ENCODE measurements around the gene MTCL1. TPM values are rescaled to one million over a fixed set of nuclear protein-coding genes. Genes with fewer than 3 reads are reported as not detected.

Gene MTCL1
- total RNA-seq, 1 experiment from 2014 or later: 9.8 TPM

- no peaks in the 10 kb centered on the region for H3K9me3 ChIP-seq (replicated peaks)
- no peaks in the 10 kb centered on the region for H3K36me3 ChIP-seq
These were observed 31.8 kb upstream of the MTCL1 start for GRCh38 chr18:8673256-8674209.

GRCh38 chr18:8675057-8675456, 30.3 kb upstream of the MTCL1 start:
- no peak for DNase-seq
- H3K4me1 ChIP-seq: no peaks in the 10 kb centered on the region
- H3K27me3 ChIP-seq: no peaks in the 10 kb centered on the region

More at GRCh38 chr18:8673256-8674209, 31.8 kb upstream of the MTCL1 start:
- Histone ChIP-seq H3K27me3 (no peaks in the 10 kb centered on the region), H3K4me1 (no peaks in the 10 kb centered on the region), H3K4me3 (no peak overlapping the region), H3K27ac (no peak overlapping the region)
- DNase-seq: no peak

GRCh38 chr18:8681196-8681595, 24.2 kb upstream of the MTCL1 start:
- Histone ChIP-seq H3K27me3 (no peaks in the 10 kb centered on the region), H3K4me3 (no peak overlapping the region), H3K9me3 (replicated peaks) (no peaks in the 10 kb centered on the region), H3K4me1 (no peaks in the 10 kb centered on the region), H3K27ac (no peak overlapping the region), H3K36me3 (no peaks in the 10 kb centered on the region)
- DNase-seq: no peak

More at GRCh38 chr18:8675057-8675456, 30.3 kb upstream of the MTCL1 start:
- H3K27ac ChIP-seq: no peak overlapping the region
- no peak overlapping the region for H3K4me3 ChIP-seq
- H3K9me3 ChIP-seq (replicated peaks): no peaks in the 10 kb centered on the region
- no peaks in the 10 kb centered on the region for H3K36me3 ChIP-seq

- DNase-seq: no peak
- Histone ChIP-seq H3K9me3 (replicated peaks) (no peaks in the 10 kb centered on the region), H3K27ac (no peak overlapping the region), H3K4me3 (no peak overlapping the region), H3K27me3 (no peaks in the 10 kb centered on the region), H3K4me1 (no peaks in the 10 kb centered on the region), H3K36me3 (no peaks in the 10 kb centered on the region)
These were observed 20.8 kb upstream of the MTCL1 start for GRCh38 chr18:8684577-8684976.

GRCh38 chr18:8685141-8685913, 20.0 kb upstream of the MTCL1 start:
- no peaks in the 10 kb centered on the region for H3K4me1 ChIP-seq
- no peaks in the 10 kb centered on the region for H3K36me3 ChIP-seq
- peak overlapping the region; percentile 36; the same call in 1 of the 2 replicates for H3K4me3 ChIP-seq
- H3K9me3 ChIP-seq (replicated peaks): no peaks in the 10 kb centered on the region
- peak; percentile 19 to 53 for DNase-seq
- no peak overlapping the region for H3K27ac ChIP-seq
- no peaks in the 10 kb centered on the region for H3K27me3 ChIP-seq

GRCh38 chr18:8685914-8686216, 19.5 kb upstream of the MTCL1 start:
- H3K36me3 ChIP-seq: no peaks in the 10 kb centered on the region
- no peak overlapping the region for H3K4me3 ChIP-seq
- H3K4me1 ChIP-seq: no peaks in the 10 kb centered on the region
- no peak for DNase-seq
- no peaks in the 10 kb centered on the region for H3K27me3 ChIP-seq
- no peak overlapping the region for H3K27ac ChIP-seq
- no peaks in the 10 kb centered on the region for H3K9me3 ChIP-seq (replicated peaks)

- H3K27ac ChIP-seq: no peak overlapping the region
- no peak for DNase-seq
- no peaks in the 10 kb centered on the region for H3K27me3 ChIP-seq
- no peaks in the 10 kb centered on the region for H3K4me1 ChIP-seq
- no peaks in the 10 kb centered on the region for H3K9me3 ChIP-seq (replicated peaks)
- no peaks in the 10 kb centered on the region for H3K36me3 ChIP-seq
- no peak overlapping the region for H3K4me3 ChIP-seq
These were observed 18.7 kb upstream of the MTCL1 start for GRCh38 chr18:8686611-8687010.

GRCh38 chr18:8688216-8688800, 17.0 kb upstream of the MTCL1 start:
- no peak overlapping the region for H3K4me3 ChIP-seq
- no peak overlapping the region for H3K27ac ChIP-seq
- DNase-seq: no peak
- no peaks in the 10 kb centered on the region for H3K4me1 ChIP-seq
- no peaks in the 10 kb centered on the region for H3K27me3 ChIP-seq
- no peaks in the 10 kb centered on the region for H3K36me3 ChIP-seq
- no peaks in the 10 kb centered on the region for H3K9me3 ChIP-seq (replicated peaks)

- no peak for DNase-seq
- no peak overlapping the region for H3K4me3 ChIP-seq
- H3K9me3 ChIP-seq (replicated peaks): no peaks in the 10 kb centered on the region
- H3K36me3 ChIP-seq: no peaks in the 10 kb centered on the region
- no peaks in the 10 kb centered on the region for H3K4me1 ChIP-seq
- no peaks in the 10 kb centered on the region for H3K27me3 ChIP-seq
- H3K27ac ChIP-seq: no peak overlapping the region
These were observed 16.5 kb upstream of the MTCL1 start for GRCh38 chr18:8688816-8689215.

- no peaks in the 10 kb centered on the region for H3K27me3 ChIP-seq
- no peak overlapping the region for H3K27ac ChIP-seq
- H3K4me1 ChIP-seq: no peaks in the 10 kb centered on the region
- DNase-seq: no peak
- H3K4me3 ChIP-seq: no peak overlapping the region
- H3K36me3 ChIP-seq: no peaks in the 10 kb centered on the region
- no peaks in the 10 kb centered on the region for H3K9me3 ChIP-seq (replicated peaks)
These were observed 15.8 kb upstream of the MTCL1 start for GRCh38 chr18:8689517-8689916.

- Histone ChIP-seq H3K9me3 (replicated peaks) (no peaks in the 10 kb centered on the region), H3K27ac (no peak overlapping the region), H3K27me3 (no peaks in the 10 kb centered on the region), H3K4me3 (no peak overlapping the region), H3K36me3 (no peaks in the 10 kb centered on the region), H3K4me1 (no peaks in the 10 kb centered on the region)
- no peak for DNase-seq
These were observed 10.5 kb upstream of the MTCL1 start for GRCh38 chr18:8694891-8695290.

- no peak overlapping the region for H3K27ac ChIP-seq
- no peak overlapping the region for H3K4me3 ChIP-seq
- no peaks in the 10 kb centered on the region for H3K4me1 ChIP-seq
- DNase-seq: no peak
- H3K36me3 ChIP-seq: no peaks in the 10 kb centered on the region
- H3K9me3 ChIP-seq (replicated peaks): no peaks in the 10 kb centered on the region
- H3K27me3 ChIP-seq: no peaks in the 10 kb centered on the region
These were observed 9.3 kb upstream of the MTCL1 start for GRCh38 chr18:8695932-8696517.

GRCh38 chr18:8696749-8697211, 8.6 kb upstream of the MTCL1 start:
- peak; percentile 15 to 62 for DNase-seq

GRCh38 chr18:8699126-8699525, 6.2 kb upstream of the MTCL1 start:
- H3K4me1 ChIP-seq: no peaks in the 10 kb centered on the region
- H3K4me3 ChIP-seq: no peak overlapping the region
- H3K36me3 ChIP-seq: no peaks in the 10 kb centered on the region
- H3K9me3 ChIP-seq (replicated peaks): no peaks in the 10 kb centered on the region
- H3K27ac ChIP-seq: no peak overlapping the region
- no peak for DNase-seq
- H3K27me3 ChIP-seq: no peaks in the 10 kb centered on the region

More at GRCh38 chr18:8696749-8697211, 8.6 kb upstream of the MTCL1 start:
- no peaks in the 10 kb centered on the region for H3K27me3 ChIP-seq
- H3K9me3 ChIP-seq (replicated peaks): no peaks in the 10 kb centered on the region
- no peaks in the 10 kb centered on the region for H3K36me3 ChIP-seq
- H3K4me3 ChIP-seq: no peak overlapping the region
- H3K4me1 ChIP-seq: no peaks in the 10 kb centered on the region
- no peak overlapping the region for H3K27ac ChIP-seq

- Histone ChIP-seq H3K27ac (no peak overlapping the region), H3K9me3 (replicated peaks) (no peaks in the 10 kb centered on the region), H3K36me3 (no peaks in the 10 kb centered on the region), H3K4me1 (no peaks in the 10 kb centered on the region), H3K27me3 (no peaks in the 10 kb centered on the region), H3K4me3 (no peak overlapping the region)
- DNase-seq: no peak
These were observed 5.4 kb upstream of the MTCL1 start for GRCh38 chr18:8699948-8700347.
